ENCODE data around the gene BCKDK. TPM values are rescaled to one million over a fixed set of nuclear protein-coding genes. Genes with fewer than 3 reads are reported as not detected.

The BCKDK gene
- polyA plus RNA-seq, 4 donors: 23.8 to 30.5 (median 27.6) TPM

GRCh38 chr16:31110106-31111034 lies 2.2 kb downstream of the BCKDK start:
- FAIRE-seq: no peak
- H3K4me1 ChIP-seq (ENCODE audit: control insufficient read depth in 3 of 3, insufficient read depth in 2 of 3, low read depth in 1 of 3, low read length in 2 of 3): peaks cover 0 to 11% (median 4%) of the 10 kb centered on the region in 3 donors

GRCh38 chr16:31111881-31112466 lies 3.8 kb downstream of the BCKDK start:
- 93% methylated on average over 23 of the region's 23 CpGs for WGBS, 3 donors
- Histone ChIP-seq H3K9me3 (ENCODE audit: control insufficient read depth in 2 of 2, insufficient read depth in 1 of 2, low read depth in 1 of 2, low read length in 1 of 2) (no peaks in the 10 kb centered on the region), H3K27me3 (ENCODE audit: control insufficient read depth in 3 of 3, insufficient read depth in 3 of 3, low read length in 3 of 3) (no peaks in the 10 kb centered on the region), H3K36me3 (ENCODE audit: control insufficient read depth in 3 of 3, insufficient read depth in 2 of 3, low read depth in 1 of 3, low read length in 3 of 3) (peaks cover 0 to 48% (median 5%) of the 10 kb centered on the region in 3 donors), H3K4me3 (ENCODE audit: low read depth in 1 of 3, low read length in 3 of 3) (no peak overlapping the region), H3K4me1 (ENCODE audit: control insufficient read depth in 3 of 3, insufficient read depth in 2 of 3, low read depth in 1 of 3, low read length in 2 of 3) (peaks cover 0 to 15% (median 2%) of the 10 kb centered on the region in 3 donors), H3K27ac (ENCODE audit: low read depth in 1 of 3, low read length in 2 of 3) (no peak overlapping the region)
- no peak for DNase-seq
- FAIRE-seq: no peak

More at GRCh38 chr16:31110106-31111034, 2.2 kb downstream of the BCKDK start:
- no peak for DNase-seq
- Histone ChIP-seq H3K9me3 (ENCODE audit: control insufficient read depth in 2 of 2, insufficient read depth in 1 of 2, low read depth in 1 of 2, low read length in 1 of 2) (no peaks in the 10 kb centered on the region), H3K36me3 (ENCODE audit: control insufficient read depth in 3 of 3, insufficient read depth in 2 of 3, low read depth in 1 of 3, low read length in 3 of 3) (peaks cover 0 to 43% (median 5%) of the 10 kb centered on the region in 3 donors), H3K27me3 (ENCODE audit: control insufficient read depth in 3 of 3, insufficient read depth in 3 of 3, low read length in 3 of 3) (no peaks in the 10 kb centered on the region), H3K27ac (ENCODE audit: low read depth in 1 of 3, low read length in 2 of 3) (no peak overlapping the region), H3K4me3 (ENCODE audit: low read depth in 1 of 3, low read length in 3 of 3) (no peak overlapping the region)
- 88 to 90% (median 89%) methylated on average over 26 of the region's 26 CpGs for WGBS, 3 donors

- H3K27ac ChIP-seq (ENCODE audit: low read depth in 1 of 3, low read length in 2 of 3): peak overlapping the region in 1 of 3 donors; percentile 42
- no peak for DNase-seq
- FAIRE-seq: no peak
- 76 to 92% (median 91%) methylated on average over 2 of the region's 2 CpGs for whole genome bisulfite sequencing, 3 donors
- H3K9me3 ChIP-seq (ENCODE audit: control insufficient read depth in 2 of 2, insufficient read depth in 1 of 2, low read depth in 1 of 2, low read length in 1 of 2): no peaks in the 10 kb centered on the region
- no peak overlapping the region for H3K4me3 ChIP-seq (ENCODE audit: low read depth in 1 of 3, low read length in 3 of 3)
- peaks cover 0 to 15% (median 2%) of the 10 kb centered on the region in 3 donors for H3K4me1 ChIP-seq (ENCODE audit: control insufficient read depth in 3 of 3, insufficient read depth in 2 of 3, low read depth in 1 of 3, low read length in 2 of 3)
- peaks cover 0 to 48% (median 5%) of the 10 kb centered on the region in 3 donors for H3K36me3 ChIP-seq (ENCODE audit: control insufficient read depth in 3 of 3, insufficient read depth in 2 of 3, low read depth in 1 of 3, low read length in 3 of 3)
- no peaks in the 10 kb centered on the region for H3K27me3 ChIP-seq (ENCODE audit: control insufficient read depth in 3 of 3, insufficient read depth in 3 of 3, low read length in 3 of 3)
Observed at GRCh38 chr16:31112711-31113110, 4.5 kb downstream of the BCKDK start.

GRCh38 chr16:31113121-31114120 lies 5.2 kb downstream of the BCKDK start:
- Histone ChIP-seq H3K4me1 (ENCODE audit: control insufficient read depth in 3 of 3, insufficient read depth in 2 of 3, low read depth in 1 of 3, low read length in 2 of 3) (peaks cover 0 to 17% (median 2%) of the 10 kb centered on the region in 3 donors), H3K4me3 (ENCODE audit: low read depth in 1 of 3, low read length in 3 of 3) (no peak overlapping the region), H3K9me3 (ENCODE audit: control insufficient read depth in 2 of 2, insufficient read depth in 1 of 2, low read depth in 1 of 2, low read length in 1 of 2) (no peaks in the 10 kb centered on the region), H3K36me3 (ENCODE audit: control insufficient read depth in 3 of 3, insufficient read depth in 2 of 3, low read depth in 1 of 3, low read length in 3 of 3) (peaks cover 0 to 48% (median 5%) of the 10 kb centered on the region in 3 donors), H3K27me3 (ENCODE audit: control insufficient read depth in 3 of 3, insufficient read depth in 3 of 3, low read length in 3 of 3) (no peaks in the 10 kb centered on the region), H3K27ac (ENCODE audit: low read depth in 1 of 3, low read length in 2 of 3) (peak overlapping the region in 2 of 3 donors; percentile 16 to 43)
- DNase-seq (peak; percentile 38 to 67), FAIRE-seq (no peak)
- 59 to 69% (median 63%) methylated on average over 5 of the region's 5 CpGs for WGBS, 3 donors

- H3K4me3 ChIP-seq (ENCODE audit: low read depth in 1 of 3, low read length in 3 of 3): no peak overlapping the region
- no peak for DNase-seq
- H3K36me3 ChIP-seq (ENCODE audit: control insufficient read depth in 3 of 3, insufficient read depth in 2 of 3, low read depth in 1 of 3, low read length in 3 of 3): peaks cover 0 to 54% (median 5%) of the 10 kb centered on the region in 3 donors
- no peak for FAIRE-seq
- H3K27ac ChIP-seq (ENCODE audit: low read depth in 1 of 3, low read length in 2 of 3): peak overlapping the region in 2 of 3 donors; percentile 15 to 34
- WGBS, 3 donors: 83 to 86% (median 83%) methylated on average over 8 of the region's 8 CpGs
- H3K4me1 ChIP-seq (ENCODE audit: control insufficient read depth in 3 of 3, insufficient read depth in 2 of 3, low read depth in 1 of 3, low read length in 2 of 3): peaks cover 0 to 24% (median 2%) of the 10 kb centered on the region in 3 donors
- no peaks in the 10 kb centered on the region for H3K27me3 ChIP-seq (ENCODE audit: control insufficient read depth in 3 of 3, insufficient read depth in 3 of 3, low read length in 3 of 3)
- no peaks in the 10 kb centered on the region for H3K9me3 ChIP-seq (ENCODE audit: control insufficient read depth in 2 of 2, insufficient read depth in 1 of 2, low read depth in 1 of 2, low read length in 1 of 2)
Observed at GRCh38 chr16:31114468-31114867, 6.3 kb downstream of the BCKDK start.

- Histone ChIP-seq H3K4me1 (ENCODE audit: control insufficient read depth in 3 of 3, insufficient read depth in 2 of 3, low read depth in 1 of 3, low read length in 2 of 3) (peaks cover 0 to 24% (median 2%) of the 10 kb centered on the region in 3 donors), H3K9me3 (ENCODE audit: control insufficient read depth in 2 of 2, insufficient read depth in 1 of 2, low read depth in 1 of 2, low read length in 1 of 2) (no peaks in the 10 kb centered on the region), H3K27me3 (ENCODE audit: control insufficient read depth in 3 of 3, insufficient read depth in 3 of 3, low read length in 3 of 3) (no peaks in the 10 kb centered on the region), H3K36me3 (ENCODE audit: control insufficient read depth in 3 of 3, insufficient read depth in 2 of 3, low read depth in 1 of 3, low read length in 3 of 3) (peaks cover 4 to 49% (median 6%) of the 10 kb centered on the region in 3 donors), H3K4me3 (ENCODE audit: low read depth in 1 of 3, low read length in 3 of 3) (peak within 1 kb of the TSS; percentile 62 to 84 (median 70)), H3K27ac (ENCODE audit: low read depth in 1 of 3, low read length in 2 of 3) (peak within 1 kb of the TSS; percentile 91 to 99 (median 96))
- 0% methylated on average over 53 to 68 of the region's 68 CpGs for WGBS, 3 donors
- FAIRE-seq: no peak
- DNase-seq: peak; percentile 98 to 99
Observed at GRCh38 chr16:31117384-31118222, 9.4 kb downstream of the BCKDK start, which contains the start of gene KAT8. KAT8 (plus strand) TSS chr16:31117664; CDS start chr16:31117682, 18 bp downstream.
